CD4-positive, alpha-beta T cell (primary cell): ENCODE results near the gene CXCR6. TPM values are rescaled to one million over a fixed set of nuclear protein-coding genes. Genes with fewer than 3 reads are reported as not detected.

ENCODE experiments used
- ATAC-seq: fragments of 200-7000 bp; cut with Tn5 transposase; one replicate; pipeline ENCODE4 v1.10.0; 2022; ENCODE audit warnings: mild to moderate bottlenecking; ENCODE audit not compliant: poor library complexity
- CTCF ChIA-PET: fragments of 350-600 bp; sonication (Branson Sonifier 250); formaldehyde crosslinking; loops from one replicate; lab custom pipeline; 2021; ENCODE audit warnings: antibody characterized with exemption, inconsistent platforms; lab: Charles Lee
- POLR2A ChIA-PET: fragments of 350-600 bp; sonication (Branson Sonifier 250); formaldehyde crosslinking; loops from one replicate; lab custom pipeline; 2021; ENCODE audit warnings: antibody characterized with exemption, inconsistent platforms; lab: Charles Lee
- DNase-seq, 14 experiments: peaks; one replicate each; pipeline ENCODE4 v3.0.0-alpha.2; 2013 to 2020; ENCODE audit warnings: mixed read lengths in 2 of 14
- H3K27ac ChIP-seq, 2 donors: one replicate each; pipeline versions ENCODE4 v1.5.1 to v1.7.0; 2013; ENCODE audit warnings: low read length in 2 of 2, low read depth in 1 of 2, mild to moderate bottlenecking in 1 of 2
- H3K27me3 ChIP-seq, 2 experiments: 1 replicate in 1 of 2; 2 replicates in 1 of 2; pipeline versions ENCODE4 v1.6.1 to v1.7.0; 2013; ENCODE audit warnings: low read length in 2 of 2, control low read depth in 1 of 2, mild to moderate bottlenecking in 1 of 2, moderate library complexity in 1 of 2; ENCODE audit not compliant: insufficient read depth in 2 of 2, control insufficient read depth in 1 of 2
- H3K36me3 ChIP-seq: one replicate; pipeline ENCODE4 v1.6.1; 2013; ENCODE audit warnings: low read length, control low read depth; ENCODE audit not compliant: insufficient read depth
- H3K4me1 ChIP-seq: one replicate; pipeline ENCODE4 v1.6.1; 2013; ENCODE audit warnings: low read length, control low read depth; ENCODE audit not compliant: insufficient read depth
- H3K4me3 ChIP-seq: one replicate; pipeline ENCODE4 v1.5.1; 2013; ENCODE audit warnings: mild to moderate bottlenecking, low read length, moderate library complexity
- H3K9me3 ChIP-seq, 2 experiments: 1 replicate in 1 of 2; 2 replicates in 1 of 2; pipeline versions ENCODE4 v1.6.1 to v1.7.0; 2013; ENCODE audit warnings: low read length in 2 of 2, mild to moderate bottlenecking in 2 of 2, control low read depth in 1 of 2, moderate library complexity in 1 of 2; ENCODE audit not compliant: control insufficient read depth in 1 of 2, insufficient read depth in 1 of 2
- H3K27ac Mint-ChIP-seq: one replicate; pipeline ENCODE4 v1.8.0; 2020; ENCODE audit warnings: mixed read lengths
- H3K27me3 Mint-ChIP-seq: one replicate; pipeline ENCODE4 v1.8.0; 2021; ENCODE audit warnings: mixed read lengths
- H3K36me3 Mint-ChIP-seq: one replicate; pipeline ENCODE4 v1.8.0; 2021; ENCODE audit warnings: low read depth, mixed read lengths
- H3K4me1 Mint-ChIP-seq: one replicate; pipeline ENCODE4 v1.8.0; 2021; ENCODE audit warnings: low read depth, mixed read lengths
- H3K4me3 Mint-ChIP-seq: one replicate; pipeline ENCODE4 v1.8.0; 2020; ENCODE audit warnings: mild to moderate bottlenecking, mixed read lengths
- H3K9me3 Mint-ChIP-seq: one replicate; pipeline ENCODE4 v1.8.0; 2020; ENCODE audit warnings: mixed read lengths
- intact Hi-C, 2 experiments: fragments of 100-400 bp; cut with DNase I in 1 of 2; cut with micrococcal nuclease in 1 of 2; formaldehyde crosslinking; loops; one replicate each; pipeline versions ENCODE4 v1.15.1 to v1.9.0; 2023 to 2025; cut with DNase I, micrococcal nuclease
- total RNA-seq, 174 experiments: library from RNA in 2 of 174; stranded (reverse) in 2 of 174; gene quantifications; one replicate each; pipeline ENCODE4 v1.2.3 and lab custom pipeline; 2021 to 2026
- TF ChIP-seq, protein P1 (sequence below): fragments of 200-600 bp; IDR thresholded peaks from one replicate; pipeline ENCODE4 v1.8.0; 2022; ENCODE audit warnings: antibody characterized with exemption, mild to moderate bottlenecking

Gene CXCR6
- total RNA-seq, 2 experiments from 2014 or later: 1.7 to 2.0 TPM

DNA sequence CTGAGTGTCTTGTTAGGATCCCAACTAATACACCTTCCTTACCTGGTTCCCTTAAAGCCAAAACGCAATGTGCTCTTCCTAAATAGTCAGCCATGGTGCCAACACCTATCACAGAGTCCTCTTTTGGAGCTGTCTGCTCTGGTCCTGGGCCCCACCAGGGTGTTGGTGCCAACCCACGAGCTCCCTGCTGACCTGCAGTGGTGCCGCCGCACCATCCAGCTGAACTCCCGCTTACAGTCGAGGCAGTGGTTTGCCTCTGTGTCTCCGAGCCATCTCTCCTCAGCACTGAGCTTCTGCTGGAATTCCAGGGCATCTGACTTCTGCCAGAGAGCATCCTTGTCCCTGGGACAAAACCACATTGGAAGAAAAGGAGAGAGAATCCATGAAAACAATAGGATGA, 15.9 kb downstream of the CXCR6 start:
- peaks cover 46% of the 10 kb centered on the region for H3K4me1 ChIP-seq
- peaks cover 99% of the 10 kb centered on the region for H3K36me3 Mint-ChIP-seq
- no peak overlapping the region for H3K27ac Mint-ChIP-seq
- H3K27me3 Mint-ChIP-seq: no peaks in the 10 kb centered on the region
- no peak overlapping the region for H3K4me3 ChIP-seq
- ChIA-PET CTCF (no interaction called here), POLR2A (no interaction called here)
- H3K27ac ChIP-seq: no peak overlapping the region
- no peaks in the 10 kb centered on the region for H3K27me3 ChIP-seq
- H3K9me3 Mint-ChIP-seq: no peaks in the 10 kb centered on the region
- H3K9me3 ChIP-seq: no peaks in the 10 kb centered on the region
- ATAC-seq (no peak), DNase-seq (no peak)
- peaks cover 13% of the 10 kb centered on the region for H3K4me1 Mint-ChIP-seq
- TF ChIP-seq, protein P1, sequence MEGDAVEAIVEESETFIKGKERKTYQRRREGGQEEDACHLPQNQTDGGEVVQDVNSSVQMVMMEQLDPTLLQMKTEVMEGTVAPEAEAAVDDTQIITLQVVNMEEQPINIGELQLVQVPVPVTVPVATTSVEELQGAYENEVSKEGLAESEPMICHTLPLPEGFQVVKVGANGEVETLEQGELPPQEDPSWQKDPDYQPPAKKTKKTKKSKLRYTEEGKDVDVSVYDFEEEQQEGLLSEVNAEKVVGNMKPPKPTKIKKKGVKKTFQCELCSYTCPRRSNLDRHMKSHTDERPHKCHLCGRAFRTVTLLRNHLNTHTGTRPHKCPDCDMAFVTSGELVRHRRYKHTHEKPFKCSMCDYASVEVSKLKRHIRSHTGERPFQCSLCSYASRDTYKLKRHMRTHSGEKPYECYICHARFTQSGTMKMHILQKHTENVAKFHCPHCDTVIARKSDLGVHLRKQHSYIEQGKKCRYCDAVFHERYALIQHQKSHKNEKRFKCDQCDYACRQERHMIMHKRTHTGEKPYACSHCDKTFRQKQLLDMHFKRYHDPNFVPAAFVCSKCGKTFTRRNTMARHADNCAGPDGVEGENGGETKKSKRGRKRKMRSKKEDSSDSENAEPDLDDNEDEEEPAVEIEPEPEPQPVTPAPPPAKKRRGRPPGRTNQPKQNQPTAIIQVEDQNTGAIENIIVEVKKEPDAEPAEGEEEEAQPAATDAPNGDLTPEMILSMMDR: no peak
- H3K4me3 Mint-ChIP-seq: no peak overlapping the region
- peaks cover 99% of the 10 kb centered on the region for H3K36me3 ChIP-seq
- intact Hi-C loops: no loop called here

GRCh38 chr3:45960289-45960688, 17.0 kb downstream of the CXCR6 start:
- CTCF ChIA-PET: no interaction called here
- H3K27me3 Mint-ChIP-seq: no peaks in the 10 kb centered on the region
- DNase-seq (no peak), ATAC-seq (no peak)
- Histone ChIP-seq H3K4me3 (no peak overlapping the region), H3K27ac (no peak overlapping the region), H3K4me1 (peaks cover 50% of the 10 kb centered on the region), H3K36me3 (peaks cover 96% of the 10 kb centered on the region), H3K27me3 (no peaks in the 10 kb centered on the region), H3K9me3 (no peaks in the 10 kb centered on the region)
- H3K27ac Mint-ChIP-seq: no peak overlapping the region
- POLR2A ChIA-PET: no interaction called here
- peaks cover 99% of the 10 kb centered on the region for H3K36me3 Mint-ChIP-seq
- TF ChIP-seq, protein P1: no peak
- H3K4me1 Mint-ChIP-seq: peaks cover 20% of the 10 kb centered on the region
- intact Hi-C loops: no loop called here
- H3K4me3 Mint-ChIP-seq: no peak overlapping the region
- no peaks in the 10 kb centered on the region for H3K9me3 Mint-ChIP-seq

DNA sequence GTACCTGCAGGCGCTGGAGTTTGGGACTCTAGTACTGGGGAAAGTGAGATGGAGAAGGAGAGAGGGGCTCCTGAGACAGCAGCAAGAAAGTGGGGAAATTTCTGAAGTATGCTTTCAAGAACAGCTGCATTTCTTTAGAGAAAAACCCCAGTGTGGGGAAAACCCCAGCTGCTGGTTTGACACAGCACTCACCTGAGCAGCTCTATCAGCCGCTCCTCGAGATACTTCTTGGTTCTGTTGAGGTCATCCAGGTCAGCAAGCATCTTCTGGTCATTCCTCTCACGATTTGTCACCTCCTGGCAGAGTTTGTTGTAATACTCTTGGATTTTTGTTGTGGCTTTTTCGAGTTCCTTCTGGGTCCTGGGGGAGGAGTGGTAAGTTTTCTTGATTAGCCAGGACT, 18.8 kb downstream of the CXCR6 start:
- peaks cover 68% of the 10 kb centered on the region for H3K4me1 ChIP-seq
- intact Hi-C loops: no loop called here
- peaks cover 28% of the 10 kb centered on the region for H3K4me1 Mint-ChIP-seq

More for the DNA sequence above, 18.8 kb downstream of the CXCR6 start:
- Mint-ChIP-seq H3K27me3 (no peaks in the 10 kb centered on the region), H3K4me3 (no peak overlapping the region), H3K36me3 (peaks cover 91% of the 10 kb centered on the region), H3K27ac (peak overlapping the region; percentile 66), H3K9me3 (no peaks in the 10 kb centered on the region)
- Histone ChIP-seq H3K36me3 (peaks cover 92% of the 10 kb centered on the region), H3K27ac (peak overlapping the region in 1 of 2 donors; percentile 2), H3K4me3 (no peak overlapping the region), H3K9me3 (no peaks in the 10 kb centered on the region), H3K27me3 (no peaks in the 10 kb centered on the region)
- ChIA-PET CTCF (interaction anchor here (1.0 to 1.2 kb wide), 2 partner anchors 23 to 117 kb away, joined by 4 to 5 read pairs; no protein-coding TSS in a partner anchor), POLR2A (interaction anchor here (0.8 to 0.9 kb wide), 2 partner anchors 12 to 15 kb away, joined by 3 to 4 read pairs; no protein-coding TSS in a partner anchor)
- ATAC-seq (peak; percentile 28), DNase-seq (peak in 2 of 14 experiments; percentile 56 to 66)
- TF ChIP-seq, protein P1: no peak
